ENCODE data around the gene PVALB.
"Not testable (repeated sequence)": the region's sequence is repeated elsewhere in the genome, so short reads cannot be mapped to it uniquely, and the experiment has no call there.

The PVALB gene

DNA sequence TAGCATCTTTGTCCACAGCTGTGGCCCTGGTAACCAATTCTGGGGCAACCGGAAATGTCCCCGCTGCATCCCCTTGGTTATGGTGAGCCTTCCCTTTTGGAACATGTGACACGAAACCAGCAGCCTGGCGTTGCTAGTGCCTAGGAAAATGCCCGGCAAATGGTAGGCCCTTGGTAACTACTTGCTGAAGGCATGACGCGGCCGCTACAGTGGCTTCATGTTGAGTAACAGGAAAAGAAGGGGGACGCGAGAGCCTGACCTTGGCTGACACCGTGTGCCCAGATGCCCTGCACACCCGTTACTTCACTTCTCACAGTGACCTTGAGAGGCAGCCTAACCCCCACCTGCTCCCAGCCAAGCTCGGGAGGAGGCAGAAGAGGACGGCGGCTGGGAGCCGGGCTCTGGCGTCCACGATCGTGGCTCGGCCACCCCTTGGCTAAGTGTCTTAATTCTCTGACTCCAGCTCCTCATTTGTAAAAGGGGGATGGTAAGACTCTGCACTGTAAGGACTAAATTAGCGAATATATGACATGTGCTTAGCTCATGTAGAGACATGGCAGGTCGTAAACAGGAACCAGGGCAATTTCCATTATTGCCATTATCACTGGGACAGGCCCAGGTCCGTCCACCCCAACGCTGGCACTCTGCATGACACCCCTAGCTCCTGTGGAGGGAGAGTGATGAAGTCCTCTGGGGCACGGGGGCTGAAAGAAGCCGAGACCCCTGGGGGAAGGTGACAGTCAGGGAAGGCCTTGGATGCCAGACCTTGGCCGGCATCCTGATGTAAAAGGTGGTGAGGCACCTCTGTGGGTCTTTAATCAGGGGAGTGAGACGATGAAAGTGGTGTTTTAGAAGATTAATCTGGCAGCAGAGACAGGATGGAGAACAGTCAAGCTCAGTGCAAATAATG is 59.8 kb downstream of the PVALB start:
- no peak for DNase-seq (ENCODE audit: low read depth in 2 of 2)

- DNase-seq (ENCODE audit: low read depth in 2 of 2) = no peak
Measured at GRCh38 chr22:36756031-36756430, 60.8 kb downstream of the PVALB start.

DNA sequence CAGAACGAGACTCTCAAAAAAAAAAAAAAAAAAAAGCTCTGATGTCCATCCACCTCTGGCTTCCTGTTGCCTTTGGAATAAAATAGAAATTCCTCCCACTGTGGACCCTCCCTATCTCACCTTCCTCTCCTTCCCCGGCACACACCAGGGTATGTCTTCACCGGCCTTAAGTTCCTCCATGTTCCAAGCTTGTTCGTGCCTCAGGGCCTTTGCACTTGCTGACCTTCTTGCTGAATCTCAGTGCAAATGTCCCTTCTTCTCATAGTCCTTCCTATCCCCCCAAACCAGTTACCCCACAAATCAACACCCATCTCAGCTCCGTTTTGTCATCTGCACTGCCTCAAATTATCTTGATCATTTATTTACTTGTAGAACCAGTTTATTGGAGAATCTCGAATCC is 61.5 kb downstream of the PVALB start:
- DNase-seq (ENCODE audit: low read depth in 2 of 2) = no peak

DNA sequence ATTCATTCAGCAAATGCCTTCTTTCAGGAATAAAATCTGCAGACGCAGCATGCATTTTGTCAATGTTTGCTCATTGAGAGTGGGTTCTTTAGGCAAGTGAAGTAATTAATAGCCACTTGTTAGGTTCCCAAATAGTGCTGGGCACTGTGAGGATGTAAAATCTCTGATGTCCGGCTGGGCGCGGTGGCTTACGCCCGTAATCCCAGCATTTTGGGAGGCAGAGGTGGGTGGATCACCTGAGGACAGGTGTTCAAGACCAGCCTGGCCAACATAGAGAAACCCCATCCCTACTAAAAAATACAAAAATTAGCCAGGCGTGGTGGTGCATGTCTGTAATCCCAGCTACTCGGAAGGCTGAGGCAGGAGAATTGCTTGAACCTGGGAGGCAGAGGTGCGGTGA is 62.0 kb downstream of the PVALB start:
- DNase-seq (ENCODE audit: low read depth in 2 of 2) = not testable (repeated sequence)

GRCh38 chr22:36753916-36754315 is 62.9 kb downstream of the PVALB start:
- no peak for DNase-seq (ENCODE audit: low read depth in 2 of 2)

DNA sequence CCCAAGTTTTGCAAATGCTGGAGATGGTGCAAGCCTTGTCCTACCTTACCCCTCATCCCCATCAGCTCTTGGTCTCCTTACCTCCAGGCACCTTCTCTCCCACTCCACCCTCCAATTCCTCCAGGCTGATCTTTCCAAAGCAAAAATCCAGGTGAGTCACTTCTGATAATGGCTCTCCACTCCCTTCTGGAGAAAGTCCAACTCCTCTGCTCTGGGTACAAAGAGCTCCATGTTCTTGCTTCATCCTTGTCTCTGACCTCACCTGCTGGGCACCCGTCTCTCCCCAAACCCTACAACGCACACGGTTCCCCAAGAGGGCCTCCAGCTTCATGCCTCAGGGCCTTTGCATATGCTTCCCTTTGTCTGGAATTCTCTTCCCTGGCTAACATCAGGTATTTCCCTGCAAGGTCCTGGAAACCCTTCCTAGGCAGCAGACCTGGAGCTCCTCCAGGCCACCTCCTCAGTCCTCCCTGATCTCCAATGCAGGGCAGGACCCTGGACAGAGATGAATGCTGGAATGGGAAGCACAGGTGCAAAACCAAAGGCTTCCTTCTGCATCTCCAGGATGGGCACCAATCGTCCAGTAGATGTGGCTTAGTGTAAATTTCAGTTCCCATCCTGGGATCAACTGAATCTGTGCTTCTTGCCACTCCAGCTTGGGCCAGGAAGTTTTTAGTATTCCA is 63.6 kb downstream of the PVALB start:
- no peak for DNase-seq (ENCODE audit: low read depth in 2 of 2)

Data from stimulated activated CD8-positive, alpha-beta memory T cell treated with anti-CD3 and anti-CD28 coated beads, Interleukin-7, amount 100 ng/mL, for 4 hours (primary cell).